GDM1 (cell line): ENCODE data around the gene RPL29.
A peak's percentile ranks its signal among the peaks of the same experiment; 100 is the strongest.
"Not testable (repeated sequence)": the region's sequence is repeated elsewhere in the genome, so short reads cannot be mapped to it uniquely, and the experiment has no call there.

Source experiments
- DNase-seq: peaks from one replicate; lab custom pipeline; 2025; lab: John Stamatoyannopoulos, UW

RPL29 gene

DNA sequence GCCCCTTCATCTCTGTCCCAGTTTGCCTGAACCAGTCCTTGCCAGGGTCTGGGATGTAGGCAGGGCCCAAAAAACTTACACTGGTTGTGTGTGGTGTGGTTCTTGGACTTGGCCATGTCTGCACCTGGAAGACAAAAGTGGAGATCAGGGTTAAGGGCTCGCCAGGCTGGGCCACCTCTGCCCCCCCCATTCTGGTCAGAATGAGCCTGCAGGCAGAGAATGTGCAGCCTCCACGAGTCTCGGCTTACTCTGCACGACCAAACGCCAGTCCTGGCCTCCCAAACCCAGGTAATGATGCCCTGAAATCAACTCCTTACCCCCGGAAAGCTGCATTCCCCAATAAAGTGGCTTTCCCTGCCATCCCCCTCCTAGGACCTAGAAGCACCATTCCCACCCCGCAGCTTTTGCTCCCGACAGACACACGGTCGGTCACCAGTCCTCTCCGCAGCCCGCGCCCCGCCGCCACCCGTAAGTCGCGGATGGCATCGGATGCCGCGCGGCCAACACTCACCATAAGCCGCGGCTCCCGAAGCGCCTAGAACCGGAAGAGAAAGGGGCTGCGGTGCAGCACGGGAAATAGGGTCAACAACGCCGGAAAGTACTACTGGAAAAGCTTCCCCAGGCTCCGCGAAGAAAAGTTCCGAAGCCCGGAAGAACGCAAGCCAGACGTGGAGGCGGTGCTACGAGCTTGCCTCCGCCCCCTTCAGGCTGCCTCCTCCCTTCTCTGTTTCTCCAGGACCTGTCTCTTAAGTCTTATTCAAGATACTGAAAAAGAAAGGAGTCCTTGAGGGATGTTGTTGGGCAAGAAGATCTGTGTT, at the start of gene RPL29:
Gene RPL29 (minus strand): TSS at position 550 of the 818 bp plus-strand sequence. CDS start 434 bp downstream, at position 116.
- DNase-seq = peak; percentile 91

GRCh38 chr3:52044869-52045619, 49.3 kb upstream of the RPL29 start:
- DNase-seq = no peak

DNA sequence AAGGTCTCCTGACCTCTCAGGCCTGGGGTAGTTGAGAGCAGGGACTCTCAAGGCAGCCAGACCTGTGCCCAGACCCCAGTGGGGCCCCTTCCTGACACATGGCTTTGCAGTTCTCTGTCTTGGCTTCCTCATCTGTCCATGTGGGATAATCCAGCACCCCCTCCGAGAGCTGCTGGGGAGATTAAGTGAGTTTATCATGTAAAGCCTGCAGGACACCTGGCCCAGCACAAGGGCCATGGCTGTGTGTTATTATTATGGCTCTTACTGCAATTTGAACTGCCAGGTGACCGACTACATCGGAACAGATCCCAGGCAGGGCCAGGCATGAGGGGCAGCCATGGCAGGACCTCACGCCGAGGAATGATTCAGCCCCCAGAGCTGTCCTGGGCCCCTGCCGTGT, 48.1 kb upstream of the RPL29 start:
- no peak for DNase-seq

- not testable (repeated sequence) for DNase-seq
Observed at GRCh38 chr3:52043039-52043438, 47.3 kb upstream of the RPL29 start.

GRCh38 chr3:52041118-52041731, 45.5 kb upstream of the RPL29 start:
- no peak for DNase-seq

- DNase-seq = no peak
Observed at GRCh38 chr3:52040600-52040999, 44.9 kb upstream of the RPL29 start.

- no peak for DNase-seq
Observed at GRCh38 chr3:52039846-52040245, 44.2 kb upstream of the RPL29 start.

DNA sequence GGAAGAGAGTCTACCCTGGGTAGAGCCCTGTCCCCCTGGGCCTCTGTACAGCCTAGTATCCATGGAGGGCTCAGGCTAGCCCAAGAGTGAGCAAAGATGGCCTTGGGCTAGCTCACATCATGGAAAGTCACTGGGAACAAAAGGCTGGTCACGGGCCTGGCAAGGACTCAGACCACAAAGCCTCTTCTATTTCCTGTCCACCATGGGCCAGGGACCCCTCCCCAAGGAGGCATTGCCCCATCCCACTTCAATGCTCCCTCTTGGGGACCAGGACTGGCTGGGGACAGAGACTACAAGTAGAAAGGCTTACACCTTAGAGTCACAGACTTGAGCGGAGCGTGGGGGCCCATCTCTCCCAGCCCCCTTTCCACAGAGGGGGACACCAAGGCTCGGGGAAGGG, 43.7 kb upstream of the RPL29 start:
- no peak for DNase-seq

- no peak for DNase-seq
Observed at GRCh38 chr3:52038227-52038626, 42.5 kb upstream of the RPL29 start.

- DNase-seq = no peak
Observed at GRCh38 chr3:52037291-52037690, 41.6 kb upstream of the RPL29 start.

DNA sequence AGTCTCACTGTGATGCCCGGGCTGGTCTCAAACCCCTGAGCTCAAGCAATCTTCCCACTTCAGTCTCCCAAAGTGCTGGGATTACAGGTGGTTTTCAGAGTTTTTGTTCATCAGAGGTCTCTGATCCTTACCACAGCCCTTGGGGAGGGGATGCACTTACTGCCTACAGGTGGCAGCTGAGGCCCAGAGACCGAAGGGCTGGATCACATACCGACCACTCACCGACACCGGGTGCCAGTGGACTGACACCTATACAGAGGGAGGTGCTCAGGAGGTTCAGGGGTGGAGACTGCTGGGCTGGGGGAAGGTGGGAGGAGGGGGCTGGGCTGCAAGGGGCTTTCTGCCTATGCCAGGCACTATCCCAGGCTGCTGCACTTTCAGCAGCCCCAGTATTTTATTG, 41.1 kb upstream of the RPL29 start:
- DNase-seq = no peak

GRCh38 chr3:52036222-52036694, 40.6 kb upstream of the RPL29 start:
- no peak for DNase-seq

DNA sequence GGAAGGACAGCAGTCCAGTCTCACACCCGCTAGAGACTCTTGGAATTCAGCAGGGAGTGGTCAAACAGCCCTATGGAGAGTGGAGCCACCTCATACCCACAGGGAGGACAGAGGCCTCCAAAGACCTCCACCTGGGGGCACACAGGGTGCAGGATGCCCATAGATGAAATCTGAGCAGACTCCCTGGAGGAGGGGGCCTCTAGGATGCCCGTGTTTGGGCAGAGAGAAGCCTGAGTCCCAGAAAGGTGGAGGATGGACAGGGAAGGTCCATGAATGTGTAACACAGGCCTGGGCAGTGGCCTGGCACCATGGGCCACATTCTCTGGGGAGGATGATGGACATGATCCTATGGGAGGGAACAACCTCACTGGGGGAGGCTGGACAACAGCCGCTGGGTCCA, 39.0 kb upstream of the RPL29 start:
- DNase-seq = no peak

GRCh38 chr3:52034212-52034611, 38.5 kb upstream of the RPL29 start:
- no peak for DNase-seq

GRCh38 chr3:52033748-52034147, 38.1 kb upstream of the RPL29 start:
- not testable (repeated sequence) for DNase-seq

- no peak for DNase-seq
Observed at GRCh38 chr3:52032702-52033408, 37.2 kb upstream of the RPL29 start.

DNA sequence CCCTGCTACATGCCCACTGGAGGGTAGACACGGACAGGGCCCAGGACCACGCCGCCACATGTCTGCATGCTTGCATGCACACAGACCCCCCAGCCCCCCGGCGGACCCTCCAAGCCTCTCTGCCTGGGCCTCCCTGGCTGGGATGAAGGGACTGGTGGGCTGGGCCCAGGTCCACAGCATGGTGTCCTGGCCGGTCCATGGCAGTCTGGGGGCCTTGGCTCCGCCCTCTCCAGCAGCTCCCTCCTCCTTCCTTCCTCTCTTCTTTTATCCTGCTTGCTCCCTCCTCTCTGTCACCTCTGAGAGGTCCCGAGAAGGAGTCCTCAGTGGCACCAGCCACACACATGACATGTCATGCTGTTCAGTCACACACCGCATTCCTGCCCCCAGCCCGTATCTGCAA, 36.2 kb upstream of the RPL29 start:
- no peak for DNase-seq

DNA sequence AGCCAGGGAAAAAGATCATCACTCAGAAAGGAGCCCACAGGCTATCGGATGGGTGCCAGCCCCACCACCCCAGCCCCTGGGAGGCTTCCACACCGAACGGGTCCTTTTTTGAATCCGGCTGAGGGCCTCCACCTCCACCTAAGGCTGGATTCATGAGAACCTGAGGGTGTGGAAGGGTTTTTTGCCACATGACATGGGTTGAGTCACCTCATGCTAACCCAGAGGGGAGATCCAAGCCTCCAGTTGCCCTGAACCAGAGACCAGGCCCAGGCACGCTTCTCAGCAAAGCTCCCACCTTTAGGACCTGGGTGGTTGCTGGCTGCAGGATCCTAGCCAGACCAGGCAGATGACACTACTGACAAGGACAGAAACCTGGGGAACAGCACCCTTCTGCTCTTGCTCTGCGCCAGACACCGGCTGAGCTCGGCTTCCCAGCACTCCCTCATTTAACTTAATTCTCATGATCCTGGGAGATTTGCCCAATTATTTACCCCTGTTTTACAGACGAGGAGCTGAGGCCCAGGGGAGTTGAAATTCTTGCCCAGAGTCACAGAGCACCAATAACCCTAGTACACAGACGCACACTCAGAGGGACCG, 35.1 kb upstream of the RPL29 start:
- DNase-seq = no peak

- no peak for DNase-seq
Observed at GRCh38 chr3:52029535-52029934, 33.8 kb upstream of the RPL29 start.

GRCh38 chr3:52029053-52029452, 33.4 kb upstream of the RPL29 start:
- DNase-seq = no peak

DNA sequence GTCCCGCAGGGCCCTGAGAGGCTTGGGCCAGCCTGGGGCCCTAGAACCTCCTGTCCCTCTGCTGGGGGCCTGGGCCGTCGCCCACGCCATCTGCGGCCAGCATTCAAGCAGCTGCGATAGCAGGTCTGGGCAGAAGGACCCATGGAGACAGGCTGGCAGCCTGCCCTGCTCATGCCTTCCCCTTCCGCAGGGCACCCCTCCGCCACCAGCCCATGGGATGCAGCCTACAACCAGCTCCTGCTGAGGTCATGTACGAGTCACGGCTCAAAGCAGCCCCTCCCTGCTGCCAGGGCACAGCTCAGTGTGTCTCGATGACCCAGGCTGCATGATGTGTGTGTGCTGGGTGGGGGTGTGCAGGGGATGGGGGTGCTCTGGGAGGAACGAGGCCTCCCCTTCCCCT, 32.9 kb upstream of the RPL29 start:
- no peak for DNase-seq

DNA sequence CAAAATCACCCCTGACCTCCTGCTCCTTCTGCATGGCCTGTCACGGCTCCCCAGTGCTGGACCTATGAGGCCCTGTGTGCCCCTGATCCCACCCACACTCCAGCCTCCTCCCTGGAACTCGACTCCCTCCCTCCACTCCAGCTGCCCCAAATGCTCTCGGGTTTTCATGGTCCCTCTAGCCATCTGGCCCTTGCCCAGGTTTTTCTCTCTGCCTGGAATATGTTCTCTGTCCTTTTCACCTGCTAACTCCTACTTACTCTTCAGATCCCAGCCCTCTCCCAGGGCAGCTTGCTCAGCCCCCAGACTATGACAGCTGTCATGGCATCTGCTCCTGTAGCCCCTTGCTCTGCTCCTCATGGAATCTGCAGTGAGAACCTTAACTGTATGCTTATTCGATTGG, 30.3 kb upstream of the RPL29 start:
- DNase-seq = no peak
